ENCODE measurements around the gene CIB2. TPM values are rescaled to one million over a fixed set of nuclear protein-coding genes. Genes with fewer than 3 reads are reported as not detected.

The CIB2 gene
- total RNA-seq, 1 experiment from 2014 or later = 1.4 TPM

- no peak for DNase-seq (ENCODE audit: low read depth)
These were observed 23.8 kb downstream of the CIB2 start for GRCh38 chr15:78107471-78107870.

GRCh38 chr15:78105476-78106241, 25.6 kb downstream of the CIB2 start:
- DNase-seq (ENCODE audit: low read depth) = peak; percentile 43

DNA sequence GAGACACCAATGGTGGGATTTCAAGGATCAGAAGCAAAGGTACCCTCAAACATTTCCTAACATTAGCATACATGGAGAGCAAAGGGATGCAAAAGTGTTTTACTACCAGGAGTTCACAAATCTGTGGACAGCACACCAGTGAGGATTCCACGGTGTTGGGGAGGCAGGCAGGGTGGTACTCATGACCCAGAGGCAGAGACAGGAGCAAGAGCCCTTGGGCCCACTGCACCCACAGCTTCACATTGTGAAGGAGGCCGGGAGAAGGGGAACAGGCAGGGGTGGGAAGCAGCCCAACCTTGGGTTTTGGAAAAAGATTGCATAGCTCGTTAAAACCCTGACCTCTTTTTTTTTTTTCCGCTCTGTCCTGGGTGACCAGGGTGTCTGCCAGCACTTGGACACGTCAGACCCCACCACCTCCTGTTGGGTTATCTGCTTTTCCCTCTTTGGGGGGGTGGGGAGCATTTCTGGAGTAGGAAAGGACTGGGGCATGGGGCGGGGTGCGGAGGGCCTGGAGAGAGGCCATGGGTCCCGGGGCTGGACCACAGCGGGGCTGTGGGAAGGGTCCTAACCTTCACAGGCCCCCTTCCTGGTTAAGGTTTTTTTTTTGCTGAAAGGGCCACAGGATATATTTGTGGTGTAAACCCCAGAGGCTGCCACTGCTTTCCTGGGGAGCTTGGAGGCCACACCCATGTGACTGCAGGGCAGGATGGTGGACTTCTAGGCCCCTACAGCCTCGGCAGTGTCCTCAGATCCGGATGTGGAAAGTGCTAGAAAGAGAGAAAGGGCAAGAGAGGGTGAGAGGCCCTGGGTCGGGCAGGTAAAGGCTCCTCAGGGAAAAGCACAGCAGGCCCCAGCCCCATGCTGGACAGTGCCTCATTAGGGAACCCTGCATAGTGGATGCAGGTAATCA, 26.4 kb downstream of the CIB2 start:
- DNase-seq (ENCODE audit: low read depth) = no peak

GRCh38 chr15:78104119-78104479, 27.1 kb downstream of the CIB2 start:
- peak; percentile 11 for DNase-seq (ENCODE audit: low read depth)

GRCh38 chr15:78103406-78104118, 27.7 kb downstream of the CIB2 start:
- DNase-seq (ENCODE audit: low read depth) = no peak

DNA sequence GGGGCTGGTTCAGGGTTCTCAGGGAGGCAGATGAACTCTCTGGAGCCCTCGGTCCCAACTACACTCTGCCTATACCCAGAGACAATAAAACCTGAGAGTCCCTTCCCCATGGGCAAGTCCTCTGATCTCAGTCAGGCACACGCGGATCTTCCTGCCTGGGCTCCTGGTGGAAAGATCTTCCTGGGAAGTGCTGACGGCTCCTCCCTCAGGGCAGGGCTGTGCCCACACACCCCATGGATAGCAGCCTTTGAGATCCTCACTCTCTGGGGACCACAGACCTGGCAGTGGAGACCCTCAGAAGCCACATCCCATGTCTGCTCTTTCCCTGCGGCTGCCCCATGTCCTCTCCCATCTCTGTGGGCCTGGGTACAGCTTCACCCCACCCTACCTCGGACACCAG, 28.5 kb downstream of the CIB2 start:
- DNase-seq (ENCODE audit: low read depth) = no peak

- DNase-seq (ENCODE audit: low read depth) = no peak
These were observed 29.0 kb downstream of the CIB2 start for GRCh38 chr15:78102211-78102610.

GRCh38 chr15:78101423-78102105, 29.7 kb downstream of the CIB2 start:
- DNase-seq (ENCODE audit: low read depth) = no peak

- no peak for DNase-seq (ENCODE audit: low read depth)
These were observed 30.4 kb downstream of the CIB2 start for GRCh38 chr15:78100886-78101285.

- no peak for DNase-seq (ENCODE audit: low read depth)
These were observed 33.0 kb downstream of the CIB2 start for GRCh38 chr15:78098131-78098755.

GRCh38 chr15:78097667-78098066, 33.6 kb downstream of the CIB2 start:
- no peak for DNase-seq (ENCODE audit: low read depth)

- peak; percentile 97 for DNase-seq (ENCODE audit: low read depth)
These were observed 37.8 kb downstream of the CIB2 start for GRCh38 chr15:78093242-78094020.

DNA sequence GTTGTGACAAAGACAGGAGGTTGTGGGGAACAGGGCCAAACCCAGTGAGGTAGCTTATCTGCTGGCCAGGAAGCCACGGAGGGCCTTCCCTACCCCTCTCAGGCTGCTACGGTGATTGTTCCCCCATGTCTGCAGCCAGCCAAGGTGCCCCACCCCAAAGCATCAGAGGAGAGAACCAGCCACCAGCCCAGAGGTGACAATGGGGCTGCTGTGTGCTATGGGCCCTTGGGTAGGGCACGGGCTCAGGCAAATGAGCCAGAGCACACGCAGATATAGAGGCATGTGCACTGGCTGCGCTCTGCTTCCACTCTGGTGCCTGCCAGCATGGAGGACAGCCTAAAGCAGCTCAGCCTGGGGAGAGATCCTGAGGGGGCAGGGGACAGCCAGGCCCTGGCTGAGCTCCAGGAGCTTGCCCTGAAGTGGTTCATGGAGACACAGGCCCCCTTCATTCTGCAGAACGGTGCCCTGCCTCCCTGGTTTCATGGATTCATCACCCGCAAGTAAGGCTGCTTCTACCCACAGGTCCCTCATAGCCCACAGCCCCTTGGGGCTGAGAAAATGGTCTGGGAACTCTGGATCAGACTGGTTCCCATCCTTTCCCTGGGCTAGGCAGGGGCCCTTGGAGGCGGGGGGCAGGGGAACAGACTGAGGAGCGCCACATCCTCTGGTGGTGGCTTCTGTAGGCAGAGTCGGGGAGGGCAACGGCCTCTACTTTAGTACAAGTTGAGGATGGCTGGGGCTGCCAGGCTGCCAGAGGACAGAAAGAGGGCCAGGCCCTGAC, 38.8 kb downstream of the CIB2 start, which contains the start of gene SH2D7:
SH2D7 (plus strand) TSS at position 301 of the 781 bp plus-strand sequence; CDS start at position 325, 24 bp downstream.
- DNase-seq (ENCODE audit: low read depth) = no peak

DNA sequence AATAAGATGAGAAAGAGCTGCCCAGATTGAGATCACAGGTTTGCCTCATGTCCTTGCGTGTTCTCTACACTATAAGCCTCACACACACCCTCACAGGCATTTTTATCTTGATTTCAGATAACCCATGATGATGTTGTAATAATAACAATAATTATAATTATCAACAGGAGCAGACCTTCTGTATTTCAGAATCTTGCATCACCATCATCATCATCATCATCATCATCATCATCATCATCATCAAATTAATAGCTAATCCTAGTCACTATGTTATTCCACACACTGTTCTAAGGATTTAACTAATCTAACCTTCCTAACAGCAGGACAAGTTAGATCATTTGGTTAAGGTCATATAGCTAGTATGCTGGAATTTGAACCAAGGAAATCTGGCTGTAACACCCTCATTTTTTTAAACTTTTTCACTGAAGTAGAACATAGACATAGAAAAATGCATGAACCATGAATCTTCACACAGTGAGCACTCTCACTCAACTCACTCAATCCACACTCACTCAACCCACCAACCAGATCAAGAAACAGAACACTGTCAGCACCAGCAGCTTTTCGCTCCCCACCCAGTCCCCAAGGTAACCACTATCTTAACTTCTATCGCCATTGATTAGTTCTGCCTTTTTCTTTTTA, 40.7 kb downstream of the CIB2 start:
- DNase-seq (ENCODE audit: low read depth) = no peak

DNA sequence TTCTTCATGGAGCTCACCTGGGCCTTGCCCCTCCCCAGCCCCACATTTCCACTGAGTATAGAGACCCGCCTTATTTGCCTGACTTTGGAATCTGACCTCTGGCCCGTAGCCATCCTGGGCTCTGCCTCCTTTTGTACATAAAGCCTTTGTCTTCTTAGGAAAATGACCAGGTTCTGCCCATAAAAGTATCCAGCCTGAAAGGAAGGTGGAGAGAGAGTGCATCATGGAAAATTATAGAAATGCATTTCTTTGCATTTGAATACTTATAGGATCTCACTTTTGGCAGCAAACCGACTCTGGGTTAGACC, 42.5 kb downstream of the CIB2 start:
- DNase-seq (ENCODE audit: low read depth) = no peak

DNA sequence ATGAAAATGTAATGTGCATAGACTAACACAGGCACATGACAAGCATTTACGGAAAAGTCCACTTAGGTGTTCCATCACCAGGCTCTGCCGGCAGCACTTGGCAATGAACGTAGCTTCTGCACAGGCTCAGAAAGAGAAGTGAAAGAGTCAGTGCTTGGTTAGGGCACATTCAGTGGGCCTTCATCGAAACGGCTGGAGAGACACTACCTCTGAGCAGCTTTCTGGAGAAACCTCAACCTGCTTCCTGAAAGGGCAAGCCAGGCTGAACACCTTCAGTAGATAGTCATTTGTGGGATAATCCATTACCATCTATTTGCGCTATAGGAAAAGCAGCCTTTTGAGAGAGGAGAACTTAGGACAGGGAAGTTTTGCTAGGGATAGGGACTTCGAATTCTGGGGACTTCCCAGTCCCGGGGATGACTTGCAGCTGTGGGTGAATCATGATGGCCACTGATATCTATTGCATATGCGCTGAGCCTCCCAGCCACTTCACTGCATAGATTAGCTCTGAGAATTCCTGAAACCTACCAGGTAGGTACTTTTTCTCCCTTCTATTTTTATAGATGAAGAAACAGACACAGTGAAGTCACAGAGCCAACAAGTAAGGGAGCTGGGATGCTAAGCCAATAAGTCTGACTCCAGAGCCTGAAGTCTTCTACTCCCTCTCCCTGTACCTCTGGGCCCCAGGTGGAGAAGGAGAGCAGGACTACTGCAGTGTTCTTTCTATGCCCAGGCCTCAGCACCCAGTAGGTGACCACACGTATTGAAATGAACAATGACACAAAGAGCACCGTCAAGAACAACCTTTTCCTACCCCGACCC, 43.1 kb downstream of the CIB2 start:
- no peak for DNase-seq (ENCODE audit: low read depth)

DNA sequence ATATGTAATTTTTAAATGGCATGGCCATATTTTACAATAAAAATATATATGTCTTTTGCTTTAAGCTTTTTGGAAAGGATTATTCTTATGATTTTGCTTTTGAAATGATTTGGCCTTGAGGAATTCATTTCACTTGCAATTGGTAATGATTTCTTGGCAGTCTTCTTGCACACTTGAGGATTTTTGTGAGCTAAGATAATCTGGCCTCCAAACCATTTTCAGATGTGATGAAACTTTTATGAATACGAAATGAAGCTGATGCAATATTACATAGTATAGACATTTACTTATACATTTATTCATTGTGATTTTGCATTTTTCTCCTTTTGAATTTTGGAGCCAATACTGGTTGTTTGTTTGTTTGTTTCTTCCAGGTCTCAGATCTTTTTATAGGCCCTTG, 45.3 kb downstream of the CIB2 start:
- no peak for DNase-seq (ENCODE audit: low read depth)

- DNase-seq (ENCODE audit: low read depth) = no peak
These were observed 46.8 kb downstream of the CIB2 start for GRCh38 chr15:78084449-78084750.
